HG03039 (cell line): ENCODE measurements around the gene CHRNA4.
"Not testable (repeated sequence)": the region's sequence is repeated elsewhere in the genome, so short reads cannot be mapped to it uniquely, and the experiment has no call there.

Experiments used
- ATAC-seq: cut with Tn5 transposase; IDR thresholded peaks from one replicate; pipeline ENCODE4 v1.9.1; 2021; ENCODE audit warnings: mild to moderate bottlenecking, moderate library complexity; ENCODE audit not compliant: unreplicated experiment

Gene CHRNA4

GRCh38 chr20:63398744-63399514 lies 37.8 kb upstream of the CHRNA4 start:
- ATAC-seq: no peak

GRCh38 chr20:63397946-63398450 lies 36.8 kb upstream of the CHRNA4 start:
- no peak for ATAC-seq

- no peak for ATAC-seq
Measured at GRCh38 chr20:63397155-63397843, 36.1 kb upstream of the CHRNA4 start.

GRCh38 chr20:63396300-63396699 lies 35.2 kb upstream of the CHRNA4 start:
- ATAC-seq: no peak

- no peak for ATAC-seq
Measured at GRCh38 chr20:63395723-63396122, 34.6 kb upstream of the CHRNA4 start.

GRCh38 chr20:63394920-63395455 lies 33.8 kb upstream of the CHRNA4 start:
- no peak for ATAC-seq

- no peak for ATAC-seq
Measured at GRCh38 chr20:63394069-63394919, 33.1 kb upstream of the CHRNA4 start.

GRCh38 chr20:63393566-63393965 lies 32.4 kb upstream of the CHRNA4 start:
- ATAC-seq: no peak

- no peak for ATAC-seq
Measured at GRCh38 chr20:63392465-63393365, 31.6 kb upstream of the CHRNA4 start.

GRCh38 chr20:63387917-63388316 lies 26.8 kb upstream of the CHRNA4 start:
- ATAC-seq: no peak

GRCh38 chr20:63387393-63387792 lies 26.2 kb upstream of the CHRNA4 start:
- ATAC-seq: no peak

- no peak for ATAC-seq
Measured at GRCh38 chr20:63386491-63386890, 25.3 kb upstream of the CHRNA4 start.

- ATAC-seq: no peak
Measured at GRCh38 chr20:63385819-63386218, 24.7 kb upstream of the CHRNA4 start.

- ATAC-seq: no peak
Measured at GRCh38 chr20:63384336-63384735, 23.2 kb upstream of the CHRNA4 start.

GRCh38 chr20:63383556-63383955 lies 22.4 kb upstream of the CHRNA4 start:
- ATAC-seq: no peak

- no peak for ATAC-seq
Measured at GRCh38 chr20:63382551-63383300, 21.6 kb upstream of the CHRNA4 start.

GRCh38 chr20:63381781-63382431 lies 20.8 kb upstream of the CHRNA4 start:
- no peak for ATAC-seq

GRCh38 chr20:63380346-63380870 lies 19.3 kb upstream of the CHRNA4 start:
- no peak for ATAC-seq

GRCh38 chr20:63379872-63380271 lies 18.7 kb upstream of the CHRNA4 start:
- ATAC-seq: not testable (repeated sequence)
